ENCODE results near the gene MILR1.
A peak's percentile ranks its signal among the peaks of the same experiment; 100 is the strongest.
"Not testable (repeated sequence)": the region's sequence is repeated elsewhere in the genome, so short reads cannot be mapped to it uniquely, and the experiment has no call there.

Gene MILR1, protein sequence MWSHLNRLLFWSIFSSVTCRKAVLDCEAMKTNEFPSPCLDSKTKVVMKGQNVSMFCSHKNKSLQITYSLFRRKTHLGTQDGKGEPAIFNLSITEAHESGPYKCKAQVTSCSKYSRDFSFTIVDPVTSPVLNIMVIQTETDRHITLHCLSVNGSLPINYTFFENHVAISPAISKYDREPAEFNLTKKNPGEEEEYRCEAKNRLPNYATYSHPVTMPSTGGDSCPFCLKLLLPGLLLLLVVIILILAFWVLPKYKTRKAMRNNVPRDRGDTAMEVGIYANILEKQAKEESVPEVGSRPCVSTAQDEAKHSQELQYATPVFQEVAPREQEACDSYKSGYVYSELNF

DNA sequence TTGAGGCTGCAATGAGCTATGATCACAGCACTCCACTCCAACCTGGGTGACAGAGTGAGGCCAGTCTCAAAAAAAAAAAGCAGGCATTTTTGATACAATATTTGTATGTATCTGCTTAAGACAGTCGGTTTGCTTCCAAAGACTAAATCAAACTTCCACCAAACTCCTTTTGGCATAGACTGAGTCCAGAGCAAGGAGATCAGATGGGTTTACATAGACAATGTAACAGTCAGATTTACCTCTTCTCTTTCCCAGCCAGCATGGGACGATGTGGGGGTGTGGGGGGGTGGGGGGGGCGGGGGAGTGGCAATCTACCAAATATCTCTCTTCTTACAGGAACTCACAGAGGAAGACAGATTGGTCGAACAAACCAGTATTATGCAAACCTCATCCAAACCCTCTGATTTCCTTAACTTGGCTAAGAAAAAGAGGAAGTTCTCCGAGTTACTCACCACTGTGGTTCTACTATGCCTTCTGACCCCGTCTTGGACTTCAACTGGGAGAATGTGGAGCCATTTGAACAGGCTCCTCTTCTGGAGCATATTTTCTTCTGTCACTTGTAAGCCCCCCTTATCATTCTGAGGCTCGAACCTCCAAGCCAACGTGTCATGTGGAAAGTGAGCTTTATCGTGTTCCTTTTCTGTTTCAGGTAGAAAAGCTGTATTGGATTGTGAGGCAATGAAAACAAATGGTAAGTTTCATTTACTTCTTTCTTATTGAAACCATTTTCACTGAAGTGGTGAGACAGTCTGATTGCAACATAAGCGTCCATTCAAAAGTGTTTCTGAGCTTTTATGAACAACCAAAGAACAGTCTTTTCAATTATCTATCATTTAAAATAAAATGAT is at the start of gene MILR1:
TSS of gene MILR1 (plus strand) at position 451 of the 848 bp plus-strand sequence. CDS start at position 505, 54 bp downstream.
- DNase-seq: peak in 6 of 14 donors; percentile 2 to 53 (median 20)

DNA sequence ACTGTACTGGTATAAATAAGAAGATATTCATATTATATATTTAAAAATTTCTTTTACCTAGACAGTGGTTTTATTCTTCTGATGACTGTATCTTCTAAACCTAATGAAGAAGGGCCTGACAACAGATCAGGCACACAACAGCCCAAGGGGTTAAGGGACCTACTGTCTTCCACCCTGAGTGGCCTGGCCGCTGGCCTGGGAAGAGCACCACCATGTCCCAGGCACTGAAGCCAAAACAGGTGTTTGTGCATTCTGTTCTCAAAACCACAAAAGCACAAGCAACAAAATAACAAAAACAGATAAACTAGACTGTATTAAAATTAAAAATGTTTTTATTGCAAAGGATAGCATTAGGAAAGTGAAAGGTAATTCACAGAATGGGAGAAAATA is 49.2 kb upstream of the MILR1 start:
- no peak for DNase-seq

DNA sequence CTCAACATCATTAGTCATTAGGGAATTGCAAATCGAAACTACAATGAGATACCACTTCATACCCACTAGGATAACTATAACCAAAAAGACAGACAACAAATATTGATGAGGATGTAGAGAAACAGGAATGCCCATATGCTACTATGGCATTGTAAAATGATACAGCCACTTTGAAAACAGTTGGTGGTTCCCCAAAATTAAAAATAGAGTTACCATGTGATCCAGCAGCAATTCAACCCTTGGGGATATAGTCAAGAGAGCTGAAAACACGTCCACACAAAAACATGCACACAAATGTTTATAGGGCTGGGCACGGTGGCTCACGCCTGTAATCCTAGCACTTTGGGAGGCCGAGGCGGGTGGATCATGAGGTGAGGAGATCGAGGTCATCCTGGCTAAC is 48.3 kb upstream of the MILR1 start:
- no peak for DNase-seq

DNA sequence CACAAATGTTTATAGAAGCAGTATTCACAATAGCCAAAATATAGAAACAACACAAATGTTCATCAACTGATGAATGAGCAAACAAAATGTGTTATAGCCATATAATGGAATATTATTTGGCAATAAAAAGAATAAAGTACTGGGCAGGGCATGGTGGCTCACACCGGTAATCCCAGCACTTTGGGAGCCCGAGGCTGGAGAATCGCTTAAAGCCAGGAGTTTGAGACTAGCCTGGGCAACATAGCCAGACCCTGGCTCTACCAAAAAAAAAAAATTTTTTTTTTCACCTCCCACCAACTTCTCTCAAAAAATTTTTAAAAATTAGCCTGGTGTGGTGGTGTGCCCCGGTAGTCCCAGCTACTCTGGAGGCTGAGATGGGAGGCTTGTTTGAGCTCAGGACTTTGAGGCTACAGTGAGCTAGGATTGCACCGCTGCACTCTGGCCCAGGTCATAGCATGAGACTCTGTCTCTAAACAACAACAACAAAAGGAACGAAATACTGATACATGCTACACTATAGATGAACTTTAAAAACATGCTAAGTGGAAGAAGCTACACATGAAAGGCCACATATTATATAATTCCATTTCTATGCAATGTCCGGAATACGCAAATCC is 47.6 kb upstream of the MILR1 start:
- no peak for DNase-seq

DNA sequence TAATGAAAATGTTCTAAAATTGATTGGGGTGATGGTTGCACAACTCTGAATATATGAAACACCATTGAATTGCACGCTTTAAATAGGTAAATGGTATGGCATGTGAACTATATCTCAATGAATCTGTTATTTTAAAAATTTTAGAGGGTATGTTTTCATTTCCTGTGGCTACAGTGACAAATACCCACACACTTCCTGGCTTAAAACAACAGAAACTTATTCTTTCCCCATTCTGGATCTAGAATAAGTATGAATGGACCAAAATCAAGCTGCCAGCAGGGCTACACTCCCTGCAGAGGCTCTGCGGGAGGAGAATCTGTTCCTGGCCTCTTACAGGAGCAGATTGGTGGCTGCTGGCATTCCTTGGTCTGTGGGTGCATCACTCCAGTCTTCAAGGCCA is 47.0 kb upstream of the MILR1 start:
- DNase-seq: no peak

DNA sequence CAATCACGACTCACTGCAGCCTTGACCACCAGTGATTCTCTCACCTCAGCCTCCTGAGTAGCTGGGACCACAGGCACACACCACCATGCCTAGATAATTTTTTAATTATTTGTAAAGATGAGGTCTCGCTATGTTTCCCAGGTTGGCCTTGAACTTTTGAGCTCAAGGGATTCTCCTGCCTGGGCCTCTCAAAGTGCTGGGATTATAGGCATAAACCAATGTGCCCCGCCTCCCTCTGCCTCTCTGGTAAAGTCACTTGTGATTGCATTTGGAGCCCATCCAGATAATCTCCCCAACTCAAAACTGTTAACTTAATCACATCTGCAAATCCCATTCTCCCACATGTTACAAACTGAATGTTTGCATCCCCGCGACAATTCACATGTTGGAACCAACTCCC is 46.4 kb upstream of the MILR1 start:
- no peak for DNase-seq

DNA sequence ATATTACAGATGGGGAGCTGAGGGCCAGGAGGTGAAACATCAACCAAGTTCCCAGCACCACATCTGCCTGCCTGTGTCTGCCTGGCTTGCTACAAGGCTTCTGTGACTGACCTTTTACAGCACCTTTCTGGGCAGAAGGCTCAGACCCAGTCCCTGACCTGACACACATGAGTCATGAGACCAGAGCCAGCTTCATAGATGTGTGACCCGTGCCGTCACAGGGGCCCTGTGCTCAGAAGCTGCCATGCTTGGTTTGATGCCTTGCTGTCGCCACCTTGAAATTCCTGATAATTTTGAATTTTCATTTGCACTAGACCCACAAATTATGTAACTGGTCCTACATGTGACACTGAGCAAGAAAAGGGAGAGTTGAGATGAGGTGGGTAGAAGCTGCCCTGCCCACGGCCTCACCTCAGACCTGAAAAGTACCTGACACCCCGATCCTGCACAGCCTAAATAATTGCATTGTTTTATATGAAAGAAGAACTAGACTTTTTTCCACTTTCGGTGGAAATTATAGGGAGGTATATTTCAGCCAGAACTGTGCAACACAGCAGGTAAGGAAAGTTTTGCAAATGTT is 44.9 kb upstream of the MILR1 start:
- no peak for DNase-seq

DNA sequence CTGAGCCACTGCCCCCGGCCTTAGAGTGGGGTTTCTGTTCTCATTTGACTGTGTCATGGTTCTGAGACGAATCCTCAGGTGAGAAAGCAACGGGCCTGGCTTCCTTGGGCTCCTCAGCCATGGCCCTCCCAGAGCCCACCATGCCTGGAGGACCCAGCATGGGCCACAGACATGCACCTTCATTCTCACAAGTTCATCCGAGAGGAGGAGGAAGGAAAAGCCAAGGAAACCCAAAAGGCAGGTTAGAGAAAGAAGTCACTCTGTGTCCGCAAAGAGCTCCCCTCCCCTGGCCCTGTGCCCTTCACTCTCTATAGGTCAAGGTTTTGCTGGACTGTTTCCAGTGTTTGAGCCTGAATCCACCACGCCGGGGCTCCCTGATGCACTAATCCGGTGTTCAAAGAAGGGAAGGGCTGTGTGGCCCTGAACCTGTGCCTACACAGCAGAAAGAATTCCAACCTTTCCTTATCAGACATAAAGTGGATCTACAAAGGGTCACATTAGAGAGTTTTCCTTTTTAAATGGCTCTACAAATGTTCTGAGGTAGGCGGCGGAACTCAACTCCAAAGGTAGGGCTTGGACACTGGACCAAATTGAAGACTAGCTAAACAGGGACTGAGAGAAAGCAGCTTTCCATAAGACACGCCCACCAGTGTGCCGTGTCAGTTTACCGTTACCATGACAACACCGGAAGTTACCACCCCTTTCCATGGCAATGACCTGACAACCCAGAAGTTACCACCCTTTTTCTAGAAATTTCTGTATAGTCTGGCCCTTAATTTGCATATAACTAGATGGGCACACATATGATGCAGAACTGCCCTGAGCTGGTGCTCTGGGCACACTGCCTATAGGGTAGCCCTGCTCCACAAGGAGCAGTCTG is 42.4 kb upstream of the MILR1 start:
- DNase-seq: no peak

DNA sequence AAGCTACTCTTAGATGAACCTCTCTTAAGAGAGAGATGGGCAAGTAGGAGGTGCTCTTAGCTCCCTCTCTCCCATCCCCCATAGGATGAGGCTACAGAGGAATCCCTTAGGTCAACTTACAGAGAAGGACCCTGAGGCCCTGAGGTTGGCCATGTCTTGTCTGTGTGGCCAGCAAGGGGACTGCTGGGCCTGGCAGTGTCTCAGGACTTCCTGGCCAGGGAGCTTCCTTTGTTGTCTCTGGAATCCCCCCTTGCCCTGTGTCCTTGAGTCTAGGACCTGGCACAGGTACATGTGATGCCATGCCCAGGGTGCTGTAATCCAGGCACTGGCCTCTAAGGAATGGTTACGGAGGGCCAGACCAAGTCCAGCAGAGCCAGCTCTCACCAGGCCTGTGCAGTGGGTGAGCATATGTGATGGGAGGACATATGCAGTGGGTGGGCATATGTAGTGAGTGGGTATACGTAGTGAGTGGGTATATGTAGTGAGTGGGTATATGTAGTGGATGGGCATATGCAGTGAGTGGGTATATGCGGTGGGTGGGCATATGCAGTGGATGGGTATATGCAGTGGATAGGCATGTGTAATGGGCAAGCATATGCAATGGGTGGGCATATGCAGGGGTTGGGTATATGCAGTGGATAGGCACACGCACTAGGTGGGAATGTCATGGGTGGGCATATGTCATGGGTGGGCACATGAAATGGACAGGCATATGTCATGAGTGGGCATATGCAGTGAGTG is 38.0 kb upstream of the MILR1 start:
- DNase-seq: no peak

DNA sequence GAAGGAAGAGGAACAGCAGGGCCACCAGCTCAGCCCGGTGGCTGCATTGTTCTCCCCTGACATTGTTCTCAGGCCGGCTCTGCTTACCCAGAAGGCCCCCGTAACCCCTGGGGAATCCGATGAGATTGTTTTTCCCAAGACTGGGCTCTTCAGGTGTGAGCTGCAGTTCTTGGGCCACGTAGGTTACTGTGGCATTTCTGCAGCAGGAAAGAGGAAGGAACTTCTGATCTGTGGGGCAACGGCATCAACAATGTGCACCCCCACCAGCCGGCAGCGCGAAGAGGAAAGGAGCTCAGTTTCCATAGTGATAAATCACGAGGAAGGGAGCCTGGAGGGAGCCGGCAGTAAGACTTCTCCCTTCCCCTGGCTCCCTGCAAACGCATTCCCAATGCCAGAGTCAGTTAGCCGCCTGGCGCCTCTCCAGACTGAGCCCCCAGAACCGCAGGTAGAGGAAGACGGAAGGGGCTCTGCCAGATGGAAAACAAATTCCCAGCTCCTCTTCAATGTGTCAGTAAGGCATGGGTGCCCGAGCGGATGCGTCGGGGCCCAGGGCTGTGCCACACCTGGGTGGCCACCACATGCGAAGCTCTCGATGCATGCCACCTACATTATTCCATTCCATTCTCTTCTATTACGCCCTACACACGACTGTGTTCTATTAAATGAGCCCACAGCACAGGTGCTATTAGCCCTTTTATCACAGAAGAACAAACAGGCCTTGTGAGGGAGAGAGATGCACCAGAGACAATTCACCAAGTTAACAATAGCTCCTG is 36.7 kb upstream of the MILR1 start:
- DNase-seq: peak in 10 of 14 donors; percentile 13 to 62 (median 30)

DNA sequence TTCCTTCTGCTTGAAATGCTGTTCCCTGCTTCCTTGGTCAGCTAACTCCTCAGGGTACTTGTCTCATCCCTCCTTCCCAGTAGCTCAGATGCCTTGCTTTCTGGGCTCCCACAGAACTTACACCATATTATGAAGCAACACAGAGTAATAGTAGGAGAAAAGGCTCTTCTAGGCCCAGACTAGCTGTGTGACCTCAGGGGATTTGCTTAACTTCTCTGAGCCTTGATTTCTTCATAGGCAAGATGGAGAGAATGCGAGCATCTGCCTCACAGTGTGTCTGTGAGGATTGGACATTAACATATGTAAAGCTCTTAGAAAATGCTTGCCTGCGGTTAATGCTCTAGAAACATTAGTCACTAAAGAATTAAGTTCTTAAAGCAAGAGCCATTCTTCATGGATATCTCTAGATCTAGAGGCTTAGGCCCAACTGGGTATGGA is 36.0 kb upstream of the MILR1 start:
- no peak for DNase-seq

DNA sequence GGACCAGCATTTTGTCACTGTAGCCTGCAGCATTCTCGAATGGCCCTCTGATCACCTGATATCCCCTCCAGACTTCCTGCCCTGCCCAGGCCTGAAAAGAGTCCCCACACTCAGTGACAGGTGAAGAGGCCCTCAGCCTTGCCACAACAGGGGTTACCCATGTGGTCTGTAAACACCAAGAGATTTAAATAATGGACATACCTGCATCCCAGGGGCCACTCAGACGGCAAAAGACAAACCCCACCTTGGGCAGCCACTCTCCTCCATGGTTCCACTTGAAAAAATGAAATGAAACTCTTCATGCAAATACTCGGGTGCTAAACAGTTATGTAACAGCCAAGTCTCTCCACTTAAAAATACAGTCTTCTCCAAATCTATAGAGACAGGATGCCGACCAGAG is 35.4 kb upstream of the MILR1 start:
- DNase-seq: no peak

DNA sequence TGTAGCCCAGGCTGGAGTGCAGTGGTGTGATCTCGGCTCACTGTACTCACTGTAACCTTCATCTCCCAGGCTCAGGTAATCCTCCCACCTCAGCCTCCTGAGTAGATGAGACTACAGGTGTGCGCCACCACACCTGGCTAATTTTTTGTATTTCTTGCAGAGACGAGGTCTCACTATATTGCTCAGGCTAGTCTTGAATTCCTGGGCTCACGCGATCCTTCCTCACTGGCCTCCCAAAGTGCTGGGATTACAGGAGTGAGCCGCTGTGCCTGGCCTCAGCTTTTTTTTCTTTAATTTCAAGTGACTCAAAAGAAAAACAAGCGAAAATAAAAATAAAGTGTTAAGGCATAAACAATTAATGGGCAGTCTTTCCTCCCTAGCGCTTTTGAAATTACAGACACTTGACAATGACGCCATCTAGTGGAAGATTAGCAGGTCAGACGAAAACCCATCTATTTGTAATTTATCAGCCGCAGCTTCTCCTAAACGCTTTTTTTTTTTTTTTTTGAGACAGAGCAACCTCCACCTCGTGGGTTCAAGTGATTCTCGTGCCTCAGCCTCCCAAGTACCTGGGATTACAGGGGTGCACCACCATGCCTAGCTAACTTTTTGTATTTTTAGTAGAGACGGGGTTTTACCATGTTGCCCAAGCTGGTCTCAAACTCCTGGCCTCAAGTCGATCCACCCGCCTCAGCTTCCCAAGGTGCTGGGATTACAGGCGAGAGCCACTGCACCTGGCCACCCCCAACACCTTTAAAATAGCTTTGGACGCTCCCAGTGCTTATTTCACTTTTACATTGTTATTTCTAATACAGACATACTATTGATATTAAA is 30.2 kb upstream of the MILR1 start:
- DNase-seq: peak in 2 of 14 donors; percentile 12 to 46

DNA sequence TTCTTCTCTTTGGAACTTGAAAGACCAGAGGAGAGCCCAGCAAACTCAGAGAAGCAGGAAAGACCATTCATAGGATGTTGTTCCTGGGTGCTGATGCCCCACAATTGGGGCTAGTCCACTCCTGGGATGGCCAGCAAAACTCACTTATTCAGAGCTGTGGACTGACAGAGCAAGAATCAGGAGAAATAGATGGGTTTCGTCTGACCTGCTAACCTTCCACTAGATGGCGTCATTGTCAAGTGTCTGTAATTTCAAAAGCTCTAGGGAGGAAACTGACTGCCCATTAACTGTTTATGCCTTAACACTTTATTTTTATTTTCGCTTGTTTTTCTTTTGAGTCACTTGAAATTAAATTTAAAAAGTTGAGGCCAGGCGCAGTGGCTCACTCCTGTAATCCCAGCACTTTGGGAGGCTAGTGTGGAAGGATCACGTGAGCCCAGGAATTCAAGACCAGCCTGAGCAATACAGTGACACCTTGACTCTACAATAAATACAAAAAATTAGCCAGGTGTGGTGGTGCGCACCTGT is 28.7 kb upstream of the MILR1 start:
- peak in 5 of 14 donors; percentile 4 to 17 (median 13) for DNase-seq

DNA sequence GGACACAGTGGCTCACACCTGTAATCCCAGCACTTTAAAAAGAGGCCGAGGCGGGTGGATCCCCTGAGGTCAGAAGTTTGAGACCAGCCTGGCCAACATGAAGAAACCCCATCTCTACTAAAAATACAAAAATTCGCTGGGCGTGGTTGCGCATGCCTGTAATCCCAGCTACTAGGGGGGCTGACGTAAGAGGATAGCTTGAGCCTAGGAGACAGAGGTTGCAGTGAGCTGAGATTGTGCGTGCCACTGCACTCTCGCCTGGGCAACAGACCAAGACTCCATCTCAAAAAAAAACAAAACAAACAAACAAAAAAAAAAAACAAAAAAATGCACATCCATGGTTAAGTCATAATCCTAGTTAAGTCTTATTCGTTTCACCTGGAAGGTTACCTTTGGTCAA is 26.8 kb upstream of the MILR1 start:
- not testable (repeated sequence) for DNase-seq

DNA sequence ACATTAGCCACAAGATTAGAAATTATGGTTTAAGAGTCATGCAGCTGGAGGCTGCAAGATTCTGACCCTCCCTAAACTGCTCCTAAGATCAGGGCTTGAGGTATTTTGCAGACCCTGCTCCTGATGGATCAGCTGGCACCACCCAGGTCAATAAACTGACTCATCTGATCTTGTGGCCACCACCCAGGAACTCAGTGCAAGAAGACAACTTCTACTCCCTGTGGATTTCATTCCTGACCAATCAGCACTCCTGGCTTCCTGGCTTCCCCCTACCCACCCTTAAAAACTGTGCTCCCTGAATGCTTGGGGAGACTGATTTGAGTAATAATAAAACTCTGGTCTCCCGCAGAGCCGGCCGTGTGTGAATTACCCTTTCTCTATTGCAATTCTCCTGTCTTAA is 25.0 kb upstream of the MILR1 start:
- DNase-seq: no peak

DNA sequence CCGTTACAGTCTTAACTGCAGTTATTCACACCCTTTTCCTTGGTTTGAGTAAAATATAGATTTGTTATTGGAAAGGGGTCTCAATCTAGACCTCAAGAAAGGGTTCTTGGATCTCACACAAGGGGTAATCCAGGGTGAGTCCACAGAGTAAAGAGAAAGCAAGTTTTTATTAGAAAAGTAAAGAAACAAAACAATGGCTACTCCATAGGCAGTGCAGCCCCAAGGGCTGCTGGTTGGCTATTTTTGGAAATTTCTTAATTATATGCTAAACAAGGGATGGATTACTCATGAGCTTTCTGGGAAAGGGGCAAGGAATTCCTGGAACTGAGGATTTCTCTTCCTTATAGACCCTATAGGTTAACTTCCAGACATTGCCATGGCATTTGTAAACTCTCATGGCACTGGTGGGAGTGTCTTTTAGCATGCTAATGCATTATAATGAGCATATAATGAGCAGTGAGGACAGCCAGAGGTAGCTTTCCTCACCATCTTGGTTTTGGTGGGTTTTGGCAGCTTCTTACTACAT is 24.5 kb upstream of the MILR1 start:
- DNase-seq: no peak

DNA sequence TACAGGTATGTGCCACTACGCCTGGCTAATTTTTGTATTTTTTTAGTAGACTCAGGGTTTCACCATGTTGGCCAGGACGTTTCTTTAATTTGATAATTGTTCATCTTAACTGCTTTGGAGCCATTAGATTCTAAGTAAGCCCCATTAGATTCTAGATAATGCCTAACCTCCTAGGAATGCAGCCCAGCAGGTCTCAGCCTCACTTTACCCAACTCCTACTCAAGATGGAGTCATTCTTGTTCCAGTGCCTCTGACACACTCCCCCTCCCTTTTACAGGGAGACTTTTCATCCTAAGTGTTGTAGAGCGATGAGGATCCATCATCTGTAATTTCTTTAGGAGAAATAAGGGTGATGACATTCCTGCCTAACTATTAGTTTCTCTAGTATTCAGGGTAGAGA is 23.7 kb upstream of the MILR1 start:
- no peak for DNase-seq

DNA sequence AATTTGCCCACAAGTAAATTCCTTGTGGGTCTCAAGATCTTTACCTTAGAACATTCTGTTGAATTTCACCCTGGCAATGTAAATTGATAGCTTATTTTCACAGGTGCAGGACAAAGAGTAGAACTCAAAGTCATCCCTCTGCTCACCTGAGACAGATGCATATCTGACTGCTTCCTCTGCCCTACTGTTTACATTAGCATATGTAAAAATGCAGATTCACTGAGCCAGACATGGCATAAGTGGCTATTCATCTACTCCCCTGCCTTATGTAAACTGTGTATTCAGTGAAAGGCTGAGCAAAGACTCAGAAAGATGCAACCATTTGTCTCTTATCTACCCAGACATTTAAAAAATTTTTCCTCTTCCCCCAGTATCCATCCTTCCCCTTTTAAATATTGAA is 22.3 kb upstream of the MILR1 start:
- no peak for DNase-seq

All from C1 segment of cervical spinal cord (tissue), 14 donors.